SKM-1 treated with dmso at 0.1 percent for 144 hours (cell line): ENCODE results near the gene VIPAS39.
A peak's percentile ranks its signal among the peaks of the same experiment; 100 is the strongest.

Experiments
- DNase-seq: peaks from one replicate; lab custom pipeline; 2025; ENCODE audit not compliant: unreplicated experiment; lab: John Stamatoyannopoulos, UW

VIPAS39 gene

GRCh38 chr14:77406718-77407117, 50.7 kb downstream of the VIPAS39 start:
- peak; percentile 19 for DNase-seq

DNA sequence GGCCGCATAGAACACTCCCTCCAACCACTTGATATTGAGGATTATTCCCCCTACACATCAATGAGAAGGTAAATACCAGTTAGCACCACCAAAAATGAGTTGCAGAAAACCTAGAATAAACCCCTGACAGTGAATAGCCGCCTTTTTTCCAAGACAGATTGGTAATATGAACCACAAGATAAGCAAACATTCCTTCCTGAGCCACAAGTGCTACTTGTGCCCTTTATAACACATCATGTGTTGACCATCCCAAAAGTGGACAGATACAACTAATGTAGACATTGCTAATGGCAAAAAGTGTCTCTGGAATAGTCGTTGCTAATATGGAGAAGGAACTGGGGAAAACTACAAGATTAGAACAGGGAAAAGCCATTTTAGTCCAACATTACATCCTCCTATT, 51.3 kb downstream of the VIPAS39 start:
- DNase-seq: no peak

DNA sequence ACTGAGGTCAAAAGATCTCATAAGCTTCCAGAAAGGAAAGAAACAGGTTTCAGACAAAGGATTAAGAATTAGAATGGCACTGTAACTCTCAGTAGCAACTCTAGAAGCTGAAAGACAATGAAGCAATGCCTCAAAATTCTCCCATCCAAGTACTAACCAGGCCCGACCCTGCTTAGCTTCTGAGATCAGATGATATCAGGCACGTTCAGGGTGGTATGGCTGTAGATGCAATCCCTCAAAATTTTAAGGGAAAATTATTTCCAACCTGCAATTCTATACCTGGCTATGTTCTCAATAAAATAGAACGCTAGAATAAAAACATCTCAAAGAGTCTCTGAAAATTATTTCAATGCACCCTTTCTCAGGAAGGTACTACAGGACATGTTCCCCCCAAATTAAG, 53.6 kb downstream of the VIPAS39 start:
- DNase-seq: no peak

GRCh38 chr14:77400216-77400615, 57.2 kb downstream of the VIPAS39 start:
- no peak for DNase-seq

DNA sequence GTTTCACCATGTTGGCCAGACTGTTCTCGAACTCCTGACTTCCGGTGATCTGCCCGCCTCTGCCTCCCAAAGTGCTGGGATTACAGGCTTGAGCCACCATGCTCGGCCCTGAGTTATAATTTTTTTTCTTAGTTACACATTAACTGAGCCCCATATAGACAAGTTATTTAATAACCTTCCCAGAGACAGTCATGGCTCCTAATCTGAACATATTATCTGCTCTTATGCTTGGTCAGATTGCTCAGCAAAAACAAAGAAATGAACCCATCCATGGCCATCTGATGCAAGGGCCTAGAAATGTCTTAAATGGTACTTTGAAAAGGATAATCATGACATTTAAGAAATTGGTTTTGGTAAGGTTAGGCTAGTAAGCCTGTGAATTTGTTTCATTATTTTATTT, 67.2 kb downstream of the VIPAS39 start:
- no peak for DNase-seq

DNA sequence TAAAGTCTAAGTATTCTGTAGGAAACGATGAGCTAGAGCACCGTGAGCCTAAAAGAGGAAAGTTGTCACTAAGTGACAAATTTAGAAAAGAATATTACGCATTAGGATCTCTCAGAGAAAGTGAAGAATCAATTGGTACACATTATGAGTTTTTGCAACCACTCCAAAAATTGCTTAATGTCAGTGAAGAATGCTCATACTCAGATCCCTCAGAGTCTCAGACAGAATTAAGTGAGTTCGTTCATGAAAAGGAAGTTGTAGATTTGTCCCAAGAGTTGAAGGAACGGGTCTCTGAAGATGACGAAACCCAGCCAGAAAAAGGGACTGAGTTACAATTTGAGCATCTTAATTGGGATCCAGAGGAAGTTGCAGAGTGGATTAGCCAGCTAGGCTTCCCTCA, 78.7 kb downstream of the VIPAS39 start:
- DNase-seq: peak; percentile 8

GRCh38 chr14:77377502-77377844, 79.9 kb downstream of the VIPAS39 start:
- DNase-seq: no peak

DNA sequence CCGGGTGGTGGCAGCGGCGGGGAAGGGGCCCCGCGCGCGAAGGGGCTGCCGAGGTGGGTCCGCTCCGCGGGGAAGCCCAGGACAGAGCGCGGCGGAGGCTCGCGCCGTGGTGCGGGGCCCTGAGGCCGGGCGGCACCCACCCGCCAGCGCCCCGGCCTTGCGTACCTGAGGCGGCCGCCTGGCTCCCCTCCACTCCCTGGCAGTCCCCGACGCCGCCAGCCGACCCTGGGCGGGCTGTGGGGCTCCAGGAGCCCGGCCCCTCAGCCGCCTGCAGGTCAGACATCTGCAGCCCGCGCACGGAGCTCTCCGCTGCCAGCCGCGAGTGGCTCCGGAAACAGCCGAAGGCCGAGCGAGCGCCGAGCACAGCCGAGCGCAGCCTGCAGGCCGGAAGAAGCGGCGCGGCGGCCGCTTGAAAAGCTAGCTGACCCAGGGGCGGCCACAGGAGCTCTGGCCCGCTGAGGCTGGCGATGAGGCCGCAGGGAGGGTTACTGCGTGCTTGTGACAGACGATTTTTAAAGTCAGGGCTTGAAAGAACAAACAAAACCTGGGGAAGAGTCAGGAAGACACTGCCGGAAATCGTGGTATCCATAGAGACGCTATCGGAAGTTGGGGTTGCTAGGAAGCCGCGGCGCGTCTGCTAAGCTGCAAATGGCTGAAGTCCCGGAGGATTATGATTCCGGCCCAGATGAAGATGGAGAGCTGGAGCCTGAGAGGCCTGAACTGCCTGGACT, 80.5 kb downstream of the VIPAS39 start, which contains the start of the genes SAMD15 and TMED8:
Gene SAMD15, plus strand, starts transcription at position 609 of the 731 bp plus-strand sequence. Its CDS starts 40 bp downstream, at position 649.
Gene TMED8, minus strand, starts transcription at position 324 of the 731 bp plus-strand sequence. Its CDS starts 41 bp downstream, at position 283.
- DNase-seq: peak; percentile 47
